GM21723 (cell line): ENCODE results near the gene CHKB.
"Not testable (repeated sequence)": the region's sequence is repeated elsewhere in the genome, so short reads cannot be mapped to it uniquely, and the experiment has no call there.

Source experiments
- ATAC-seq: cut with Tn5 transposase; IDR thresholded peaks from one replicate; pipeline ENCODE4 v1.9.1; 2021; ENCODE audit warnings: mild to moderate bottlenecking, moderate library complexity; ENCODE audit not compliant: unreplicated experiment

Gene CHKB

GRCh38 chr22:50612528-50613221, 30.0 kb upstream of the CHKB start:
- ATAC-seq = no peak

GRCh38 chr22:50612168-50612527, 29.5 kb upstream of the CHKB start:
- no peak for ATAC-seq

- no peak for ATAC-seq
Measured at GRCh38 chr22:50611341-50612060, 28.9 kb upstream of the CHKB start.

GRCh38 chr22:50610581-50610980, 27.9 kb upstream of the CHKB start:
- ATAC-seq = no peak

- ATAC-seq = no peak
Measured at GRCh38 chr22:50610041-50610451, 27.4 kb upstream of the CHKB start.

- ATAC-seq = no peak
Measured at GRCh38 chr22:50609599-50609998, 26.9 kb upstream of the CHKB start.

- no peak for ATAC-seq
Measured at GRCh38 chr22:50608996-50609395, 26.3 kb upstream of the CHKB start.

- ATAC-seq = not testable (repeated sequence)
Measured at GRCh38 chr22:50608058-50608840, 25.6 kb upstream of the CHKB start.

- ATAC-seq = no peak
Measured at GRCh38 chr22:50607659-50608020, 25.0 kb upstream of the CHKB start.

- ATAC-seq = no peak
Measured at GRCh38 chr22:50606946-50607658, 24.5 kb upstream of the CHKB start.

GRCh38 chr22:50606165-50606945, 23.7 kb upstream of the CHKB start:
- no peak for ATAC-seq

- ATAC-seq = no peak
Measured at GRCh38 chr22:50605613-50606074, 23.0 kb upstream of the CHKB start.

- no peak for ATAC-seq
Measured at GRCh38 chr22:50605002-50605612, 22.5 kb upstream of the CHKB start.

GRCh38 chr22:50604256-50605001, 21.8 kb upstream of the CHKB start:
- no peak for ATAC-seq

- no peak for ATAC-seq
Measured at GRCh38 chr22:50603511-50604255, 21.0 kb upstream of the CHKB start.

GRCh38 chr22:50602338-50602700, 19.7 kb upstream of the CHKB start:
- no peak for ATAC-seq

- ATAC-seq = no peak
Measured at GRCh38 chr22:50601669-50602337, 19.2 kb upstream of the CHKB start.
